Ovary (tissue), 9 donors: ENCODE measurements around the gene CENPC. TPM values are rescaled to one million over a fixed set of nuclear protein-coding genes. Genes with fewer than 3 reads are reported as not detected.

Source experiments
- DNase-seq, 5 donors: peaks; one replicate each; pipeline ENCODE4 v3.0.0-alpha.2; 2019 to 2020
- H3K27ac ChIP-seq, 2 donors: fragments of 200-600 bp; one replicate each; pipeline versions ENCODE4 v1.5.1 to v1.8.0; 2019 to 2022
- H3K27me3 ChIP-seq: fragments of 200-600 bp; one replicate; pipeline ENCODE4 v1.8.0; 2022
- H3K36me3 ChIP-seq: fragments of 200-600 bp; sonication (generic); one replicate; pipeline ENCODE4 v1.5.1; 2019
- H3K4me1 ChIP-seq: one replicate; pipeline ENCODE4 v1.8.1; 2013; ENCODE audit warnings: mild to moderate bottlenecking, moderate library complexity; ENCODE audit not compliant: insufficient read depth
- H3K4me3 ChIP-seq: fragments of 200-600 bp; sonication (generic); one replicate; pipeline ENCODE4 v1.5.1; 2017
- H3K9me3 ChIP-seq, 2 donors: fragments of 200-600 bp in 1 of 2; sonication (generic) in 1 of 2; one replicate each; pipeline versions ENCODE4 v1.5.1 to v1.8.1; 2013 to 2019; ENCODE audit warnings: mild to moderate bottlenecking in 1 of 2, moderate library complexity in 1 of 2
- CTCF ChIP-seq, 3 donors: fragments of 450-650 bp in 2 of 3; fragments of 200-600 bp in 1 of 3; IDR thresholded peaks; one replicate each; pipeline versions ENCODE4 v1.5.1 to v1.8.0; 2016 to 2022; ENCODE audit warnings: antibody characterized with exemption in 3 of 3, mild to moderate bottlenecking in 1 of 3
- EP300 ChIP-seq: sonication (generic); formaldehyde crosslinking; IDR thresholded peaks from one replicate; pipeline ENCODE4 v1.6.1; 2017; ENCODE audit warnings: antibody characterized with exemption
- POLR2A ChIP-seq: fragments of 450-650 bp; IDR thresholded peaks from one replicate; pipeline ENCODE4 v1.6.1; 2017; ENCODE audit warnings: antibody characterized with exemption, mild to moderate bottlenecking, moderate library complexity
- WGBS, 3 donors: extraction: QIAGEN DNeasy Blood & Tissue Kit in 1 of 3; methylation state at CpG; one replicate each; pipeline versions ENCODE4 v1.1.5 to v1.1.7; 2013 to 2017; 5-methylcytosine and 5-hydroxymethylcytosine counted together
- intact Hi-C, 4 donors: fragments of 100-400 bp; cut with DNase I; formaldehyde crosslinking; loops; one replicate each; pipeline versions ENCODE4 v1.11.0 to v1.15.1; 2022 to 2023
- polyA plus RNA-seq, 2 donors: library from polyadenylated mRNA; stranded (reverse); fragments of 200-250 nt in 1 of 2; fragments of 350-450 nt in 1 of 2; fragmentation: Illumina TruSeq in 1 of 2; extraction: RNeasy Lipid Tissue Mini Kit (QIAGEN cat#74804) in 1 of 2; gene quantifications; one replicate each; pipeline ENCODE4 v1.2.3, GENCODE V29; 2013 to 2014
- total RNA-seq, 7 donors: library from RNA; depleted of rRNA in 2 of 7; stranded (reverse); fragments of >200 nt in 2 of 7; fragmentation: NEBNext Ultra II Directional in 3 of 7; extraction: Animal tissue kit (Norgen Biotek cat#: 25700) in 3 of 7; gene quantifications; one replicate each; pipeline versions ENCODE4 v1.1.0 to v1.2.4, GENCODE V29; 2016 to 2023
- donor health status: DM: no; HTN: no; CAD: no; lungs with moderate emphysema.
- donor health status: DM: no; HTN: no; CAD: no.
- donor health status: Bipolar disorder and iron deficiency.
- donor health status: DM: yes; HTN: yes; CAD: no.
- donor health status: DM: no; HTN: no; CAD: no.
- donor health status: DM: yes; HTN: yes; CAD: no.

The CENPC gene
- total and polyA plus RNA-seq, 9 donors: 9.8 to 46.7 (median 27.7) TPM

GRCh38 chr4:67522230-67522629 lies 23.1 kb downstream of the CENPC start:
- no peak for DNase-seq
- Histone ChIP-seq H3K4me3 (no peak overlapping the region), H3K27ac (no peak overlapping the region), H3K36me3 (no peaks in the 10 kb centered on the region), H3K9me3 (no peaks in the 10 kb centered on the region), H3K27me3 (no peaks in the 10 kb centered on the region), H3K4me1 (no peaks in the 10 kb centered on the region)
- intact Hi-C loops: no loop called here
- WGBS, 3 donors: 61 to 65% (median 64%) methylated on average over 2 of the region's 2 CpGs
- no peak for TF ChIP-seq POLR2A
- TF ChIP-seq EP300: no peak
- TF ChIP-seq CTCF (IDR thresholded peaks at IDR 0.05): no peak

- no peak for DNase-seq
- no peak overlapping the region for H3K27ac ChIP-seq
- no peaks in the 10 kb centered on the region for H3K4me1 ChIP-seq
- no peaks in the 10 kb centered on the region for H3K36me3 ChIP-seq
- H3K27me3 ChIP-seq: no peaks in the 10 kb centered on the region
- 91 to 98% (median 97%) methylated on average over 1 of the region's 1 CpG for WGBS, 3 donors
- TF ChIP-seq POLR2A (no peak), EP300 (no peak), CTCF (IDR thresholded peaks at IDR 0.05) (no peak)
- H3K4me3 ChIP-seq: no peak overlapping the region
- H3K9me3 ChIP-seq: no peaks in the 10 kb centered on the region
- intact Hi-C loops: no loop called here
Measured at GRCh38 chr4:67521506-67521905, 23.8 kb downstream of the CENPC start.

- no peaks in the 10 kb centered on the region for H3K27me3 ChIP-seq
- no peak for TF ChIP-seq CTCF (IDR thresholded peaks at IDR 0.05)
- TF ChIP-seq EP300: no peak
- TF ChIP-seq POLR2A: no peak
- WGBS, 3 donors: 95 to 99% (median 97%) methylated on average over 5 of the region's 5 CpGs
- intact Hi-C loops: no loop called here
- H3K27ac ChIP-seq: no peak overlapping the region
- no peaks in the 10 kb centered on the region for H3K36me3 ChIP-seq
- H3K4me1 ChIP-seq: no peaks in the 10 kb centered on the region
- DNase-seq: no peak
- H3K9me3 ChIP-seq: no peaks in the 10 kb centered on the region
- no peak overlapping the region for H3K4me3 ChIP-seq
Measured at GRCh38 chr4:67520141-67520540, 25.2 kb downstream of the CENPC start.

- TF ChIP-seq POLR2A (no peak), CTCF (IDR thresholded peaks at IDR 0.05) (no peak), EP300 (no peak)
- 87 to 89% (median 88%) methylated on average over 3 of the region's 3 CpGs for WGBS, 3 donors
- H3K36me3 ChIP-seq: no peaks in the 10 kb centered on the region
- no peak overlapping the region for H3K4me3 ChIP-seq
- no peak for DNase-seq
- H3K4me1 ChIP-seq: no peaks in the 10 kb centered on the region
- intact Hi-C loops: no loop called here
- H3K27ac ChIP-seq: no peak overlapping the region
- H3K9me3 ChIP-seq: no peaks in the 10 kb centered on the region
- H3K27me3 ChIP-seq: no peaks in the 10 kb centered on the region
Measured at GRCh38 chr4:67512501-67512900, 32.8 kb downstream of the CENPC start.

- Histone ChIP-seq H3K27ac (no peak overlapping the region), H3K4me1 (no peaks in the 10 kb centered on the region)
Measured at GRCh38 chr4:67500373-67500772, 44.9 kb downstream of the CENPC start.

More at GRCh38 chr4:67500373-67500772, 44.9 kb downstream of the CENPC start:
- no peak for DNase-seq
- H3K27me3 ChIP-seq: no peaks in the 10 kb centered on the region
- no peaks in the 10 kb centered on the region for H3K9me3 ChIP-seq
- 95 to 96% (median 96%) methylated on average over 2 of the region's 2 CpGs for WGBS, 3 donors
- intact Hi-C loops: no loop called here
- TF ChIP-seq EP300 (no peak), POLR2A (no peak), CTCF (IDR thresholded peaks at IDR 0.05) (no peak)
- H3K4me3 ChIP-seq: no peak overlapping the region
- H3K36me3 ChIP-seq: no peaks in the 10 kb centered on the region
